Suppressor macrophage (primary cell): Measurements from ENCODE around the gene PDK4.

Experiments
- DNase-seq, 4 experiments: peaks; one replicate each; pipeline ENCODE4 v3.0.0-alpha.2; 2020 to 2022
- total RNA-seq, 17 experiments: gene quantifications; one replicate each; lab custom pipeline; 2026; ENCODE audit warnings: mixed read lengths in 6 of 17, inconsistent platforms in 3 of 17; lab: John Stamatoyannopoulos, UW

The PDK4 gene
- total RNA-seq, result 0.12 to 53.3 (median 2.1) reads per million in 17 experiments

- DNase-seq, result peak; percentile 78 to 88 (median 84)
Measured at GRCh38 chr7:95596198-95597063, at the start of gene PDK4. TSS of gene PDK4 (minus strand) at chr7:95596516. CDS start at chr7:95596293, 223 bp downstream.

DNA sequence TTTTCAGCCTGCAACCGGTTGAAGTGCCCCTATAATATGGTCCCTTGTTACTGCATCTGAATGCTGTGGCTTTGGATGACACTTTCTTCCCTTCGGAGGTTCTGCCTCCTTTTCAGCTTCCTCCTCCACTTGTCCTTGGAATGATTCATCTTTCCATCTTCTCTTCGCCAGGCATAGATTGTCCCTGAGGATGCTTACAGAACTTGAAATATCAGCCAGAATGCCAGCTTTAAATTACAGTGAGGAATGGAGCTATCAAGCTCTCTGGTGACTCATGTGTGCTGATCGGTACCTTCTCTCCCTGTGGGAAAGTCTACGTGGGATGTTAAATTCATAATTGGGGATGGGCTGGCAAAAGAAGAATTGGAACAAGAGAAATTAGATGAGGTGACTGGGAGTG is 45.9 kb upstream of the PDK4 start:
- DNase-seq, result no peak

DNA sequence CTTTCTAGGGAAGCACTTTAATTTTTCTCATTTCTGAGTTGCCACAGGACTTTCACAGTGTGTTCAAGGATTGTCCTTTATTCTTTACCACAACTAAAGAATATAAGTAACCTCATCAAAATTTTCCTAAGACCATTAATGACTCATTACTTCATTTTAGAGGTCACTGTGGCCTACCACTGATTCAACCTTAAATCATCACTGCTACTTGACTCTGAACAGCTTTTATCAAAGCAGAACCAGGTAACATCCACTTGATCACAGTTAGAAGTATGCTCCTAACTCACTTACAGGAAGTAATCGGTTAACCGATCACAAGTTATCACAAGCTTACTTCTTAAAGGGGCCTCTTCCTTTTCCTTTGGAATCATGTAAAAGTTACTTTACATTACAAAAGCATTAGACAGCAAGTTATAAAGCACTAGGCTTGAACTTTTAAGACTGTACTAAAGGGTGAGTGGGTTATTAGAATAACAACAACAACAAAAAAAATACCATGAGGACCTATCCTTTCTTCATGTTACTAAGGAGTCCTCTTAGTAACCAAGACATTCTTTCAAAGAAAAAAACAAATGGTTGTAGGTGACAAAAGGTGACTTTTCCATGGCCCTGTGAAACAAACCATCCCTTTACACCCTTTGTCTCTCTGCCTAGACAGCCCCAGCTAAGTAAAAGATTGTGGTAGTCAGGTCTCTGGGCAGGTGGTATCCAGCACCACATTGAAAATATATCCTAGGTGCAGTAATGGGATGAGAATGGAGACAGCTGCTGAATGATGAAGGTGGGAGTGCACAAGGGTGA is 40.0 kb upstream of the PDK4 start:
- peak in 2 of 4 experiments; percentile 5 to 16 for DNase-seq

- DNase-seq, result no peak
Measured at GRCh38 chr7:95632609-95633008, 36.3 kb upstream of the PDK4 start.

- peak; percentile 9 to 39 (median 26) for DNase-seq
Measured at GRCh38 chr7:95631527-95631926, 35.2 kb upstream of the PDK4 start.

- no peak for DNase-seq
Measured at GRCh38 chr7:95630702-95631458, 34.6 kb upstream of the PDK4 start.

DNA sequence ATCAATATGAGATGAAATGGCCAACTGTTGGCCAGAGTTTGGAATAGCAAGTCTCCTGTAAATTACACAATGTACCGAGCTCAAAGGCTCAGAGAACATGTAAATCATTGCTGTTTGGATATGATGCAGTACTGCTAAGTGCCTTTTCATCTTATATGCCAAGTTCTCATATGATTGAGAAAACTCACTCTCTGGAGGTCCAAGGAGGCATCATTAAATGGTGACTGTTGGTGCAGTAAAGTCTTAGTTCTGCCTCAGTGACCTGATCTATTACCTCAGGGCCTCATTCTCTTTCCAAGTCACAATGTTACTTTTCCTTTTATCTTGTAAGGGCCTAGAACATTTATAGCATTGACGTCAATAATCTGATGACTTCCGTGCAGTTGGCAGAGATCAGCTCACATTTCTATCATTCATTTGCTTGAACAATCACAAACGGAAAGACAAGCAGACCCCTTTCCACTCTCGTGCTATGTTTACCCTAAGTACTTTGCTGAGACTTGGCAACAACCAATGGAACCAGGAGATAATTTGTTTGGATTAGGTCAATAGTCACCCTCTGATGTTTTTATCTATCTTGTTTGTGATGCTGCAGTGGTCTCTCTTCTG is 32.6 kb upstream of the PDK4 start:
- DNase-seq, result no peak

GRCh38 chr7:95623788-95624187 is 27.5 kb upstream of the PDK4 start:
- DNase-seq, result no peak

DNA sequence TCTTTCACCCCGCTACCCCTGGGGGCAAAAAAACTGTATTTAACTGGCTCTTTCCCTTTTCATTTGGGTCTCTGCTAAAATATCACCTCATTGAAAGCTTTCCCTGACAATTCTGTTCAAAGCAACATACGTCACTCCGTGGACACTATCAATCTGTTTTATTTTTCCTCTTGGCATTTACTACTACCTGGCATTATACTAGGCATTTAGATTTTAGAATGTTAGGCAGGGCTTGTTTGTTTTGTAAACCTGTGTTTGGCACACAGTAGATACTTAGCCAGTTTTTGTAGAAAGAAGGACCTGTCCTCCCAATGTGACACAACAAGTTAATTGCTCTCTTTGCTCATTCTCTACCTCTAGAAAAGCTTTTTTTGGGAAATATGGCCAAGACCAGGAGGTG is 26.5 kb upstream of the PDK4 start:
- no peak for DNase-seq

DNA sequence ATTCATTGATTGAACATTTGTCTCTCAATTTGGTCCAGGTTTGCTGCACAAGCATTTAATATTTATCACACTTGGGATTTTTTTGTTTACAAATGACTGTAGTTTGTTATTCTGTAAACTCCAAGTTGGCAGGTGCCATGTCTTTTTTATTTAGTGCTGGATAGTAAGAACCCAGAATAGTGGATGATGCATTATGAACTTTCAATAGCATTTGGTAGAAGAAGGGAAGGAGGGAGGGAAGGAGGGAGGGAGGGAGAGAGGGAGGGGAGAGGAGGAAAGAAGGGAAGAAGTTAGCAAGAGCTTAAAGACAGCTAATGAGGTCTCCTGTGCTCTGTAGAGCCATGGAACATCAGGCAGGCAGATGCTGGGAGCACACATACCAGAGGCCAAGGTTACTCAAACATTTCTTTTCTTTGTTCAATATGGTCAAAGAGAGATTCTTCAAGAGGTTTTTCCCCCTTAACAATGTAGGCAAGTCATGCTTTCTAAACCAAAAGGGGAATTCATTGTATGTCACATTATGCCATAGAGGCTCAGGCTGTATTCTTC is 25.8 kb upstream of the PDK4 start:
- no peak for DNase-seq

- DNase-seq, result no peak
Measured at GRCh38 chr7:95621404-95621803, 25.1 kb upstream of the PDK4 start.

DNA sequence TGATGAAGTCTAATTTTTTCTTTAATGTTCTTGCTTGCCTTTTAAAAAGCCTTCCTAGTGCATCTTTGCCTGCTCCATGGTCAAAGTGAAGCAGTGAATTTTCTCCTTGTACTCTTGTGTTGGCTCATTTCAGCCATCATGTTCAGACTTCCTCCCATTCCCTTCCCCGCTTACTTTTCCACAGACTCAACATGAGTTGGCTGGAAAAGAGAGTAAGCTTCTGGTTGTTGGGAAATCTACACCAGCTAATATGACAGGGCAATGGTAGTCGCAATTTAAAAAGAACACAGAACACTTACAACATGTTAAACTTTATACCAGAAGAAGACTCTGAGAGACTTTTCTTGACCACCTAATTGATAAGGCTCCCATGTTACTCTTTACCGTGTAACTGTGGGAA is 24.3 kb upstream of the PDK4 start:
- DNase-seq, result no peak

DNA sequence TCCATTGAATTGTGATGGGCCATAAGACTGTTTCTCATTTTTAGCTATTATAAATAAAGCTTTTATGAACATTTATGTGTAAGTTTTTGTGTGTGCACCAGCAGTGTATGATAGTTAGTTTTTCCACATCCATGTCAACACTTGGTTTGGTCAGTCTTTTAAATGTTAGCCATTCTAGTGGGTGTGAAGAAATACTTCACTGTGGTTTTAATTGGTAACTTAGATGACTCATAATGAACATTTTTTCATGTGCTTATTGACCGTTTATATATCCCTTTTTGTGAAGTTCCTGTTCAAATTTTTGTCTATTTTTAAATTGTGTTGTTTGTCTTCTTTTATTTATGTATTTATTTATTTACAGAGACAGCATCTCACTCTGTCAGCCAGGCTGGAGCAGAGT is 23.6 kb upstream of the PDK4 start:
- DNase-seq, result peak in 2 of 4 experiments; percentile 34 to 45

DNA sequence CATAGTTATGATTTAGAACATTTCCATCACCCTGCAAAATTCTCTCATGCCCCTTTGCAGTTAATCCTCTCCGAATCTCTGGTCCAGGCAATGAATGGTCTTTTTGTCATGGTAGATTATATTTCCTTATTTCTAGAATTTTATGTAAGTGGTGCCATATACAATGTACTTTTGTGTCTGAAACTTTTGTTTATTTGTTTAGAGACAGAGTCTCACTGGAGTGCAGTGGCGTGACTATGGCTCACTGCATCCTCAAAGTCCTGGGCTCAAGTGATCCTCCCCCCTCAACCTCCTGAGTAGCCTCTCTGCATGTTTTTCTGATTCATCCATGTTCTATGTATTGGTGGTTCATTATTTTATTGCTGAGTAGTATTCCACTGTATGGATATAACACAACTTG is 23.2 kb upstream of the PDK4 start:
- DNase-seq, result no peak

DNA sequence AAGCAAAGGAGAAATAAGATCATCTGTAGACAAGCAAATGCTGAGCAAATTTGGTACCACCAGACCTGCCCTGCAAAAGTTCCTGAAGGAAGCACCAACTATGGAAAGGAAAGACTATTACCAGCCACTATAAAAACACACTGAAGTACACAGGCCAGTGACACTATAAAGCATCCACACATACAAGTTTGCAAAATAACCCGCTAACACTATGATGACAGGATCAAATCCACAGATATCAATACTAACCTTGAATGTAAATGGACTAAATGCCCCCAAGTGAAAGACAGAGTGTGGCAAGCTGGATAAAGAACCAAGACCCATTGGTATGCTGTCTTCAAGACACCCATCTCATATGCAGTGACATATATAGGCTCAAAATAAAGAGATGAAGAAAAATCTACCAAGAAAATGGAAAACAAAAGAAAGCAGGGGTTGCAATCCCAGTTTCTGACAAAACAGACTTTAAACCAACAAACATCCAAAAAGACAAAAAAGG is 18.2 kb upstream of the PDK4 start:
- no peak for DNase-seq

DNA sequence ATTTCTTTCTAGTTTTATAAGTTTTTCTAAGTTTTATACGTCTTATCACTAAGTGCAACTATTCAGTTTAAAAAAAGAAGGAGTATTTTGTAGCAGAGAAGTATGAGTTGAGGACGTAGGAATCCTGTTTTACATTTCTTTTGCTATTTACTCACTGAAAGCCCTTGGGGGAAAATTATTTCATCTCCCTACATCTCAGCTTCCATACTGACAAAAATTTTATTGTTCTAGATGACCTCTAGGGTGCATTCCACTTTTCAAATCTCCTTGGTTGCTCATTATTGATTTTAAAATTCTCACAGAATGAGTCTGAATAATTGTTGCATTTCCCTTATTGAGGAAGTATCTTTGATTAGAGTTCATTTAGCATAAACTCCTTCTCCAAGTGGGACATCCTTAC is 14.9 kb upstream of the PDK4 start:
- DNase-seq, result no peak

DNA sequence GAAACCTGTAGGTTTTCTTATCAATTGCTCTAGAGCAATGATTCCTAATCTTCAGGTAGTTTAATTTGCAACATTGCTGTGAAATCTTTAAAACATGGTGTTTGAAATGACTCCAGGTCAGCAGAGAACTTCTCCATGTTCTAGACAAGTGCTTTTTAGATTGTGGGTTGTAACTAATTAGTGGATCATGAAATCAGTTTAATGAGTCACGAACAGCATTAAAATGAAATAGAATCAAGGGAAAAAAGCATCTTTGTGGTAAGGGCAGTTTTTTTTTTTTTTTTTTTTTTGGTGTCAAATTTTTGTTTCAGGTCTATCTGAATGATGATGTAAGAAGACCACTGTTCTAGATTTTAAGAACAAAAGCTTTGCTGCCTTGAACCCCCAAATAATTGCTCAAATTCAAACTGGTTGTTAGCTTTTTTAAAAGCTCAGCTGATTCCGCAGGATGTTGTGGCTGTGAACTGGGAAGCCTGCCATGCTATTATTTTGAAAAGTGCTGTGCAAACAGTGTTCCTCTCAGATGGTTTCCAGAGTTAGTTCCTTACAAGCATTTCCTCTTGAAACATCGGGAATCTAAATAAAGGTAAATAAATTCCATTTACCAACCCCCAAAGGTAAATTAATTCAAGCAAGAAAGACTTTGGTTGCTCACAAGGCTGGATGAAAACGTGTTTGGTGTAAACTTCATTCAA is 13.1 kb upstream of the PDK4 start:
- peak; percentile 49 to 78 (median 58) for DNase-seq

GRCh38 chr7:95608359-95609173 is 12.2 kb upstream of the PDK4 start:
- DNase-seq, result peak; percentile 90 to 97 (median 96)

GRCh38 chr7:95607561-95607960 is 11.2 kb upstream of the PDK4 start:
- peak in 3 of 4 experiments; percentile 21 to 60 (median 41) for DNase-seq

DNA sequence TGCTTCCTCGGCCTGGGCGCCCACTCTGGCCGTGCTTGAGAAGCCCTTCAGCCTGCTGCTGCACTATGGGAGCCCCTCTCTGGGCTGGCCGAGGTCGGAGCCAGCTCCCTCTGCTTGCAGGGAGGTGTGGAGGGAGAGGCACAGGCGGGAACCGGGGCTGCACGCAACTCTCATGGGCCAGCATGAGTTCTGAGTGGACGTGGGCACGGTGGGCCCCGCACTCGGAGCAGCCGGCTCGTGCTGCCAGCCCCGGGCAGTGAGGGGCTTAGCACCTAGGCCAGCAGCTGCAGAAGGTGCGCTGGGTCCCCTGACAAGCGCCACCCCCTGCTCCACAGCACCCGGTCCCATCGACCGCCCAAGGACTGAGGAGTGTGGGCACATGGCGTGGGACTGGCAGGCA is 9.0 kb upstream of the PDK4 start:
- DNase-seq, result no peak
